DOHH2 (cell line): Measurements from ENCODE around the gene CUEDC1.

Experiments
- H3F3A ChIP-seq: fragments of 200-600 bp; sonication (generic), shearing (Covaris generic); 2 replicates; pipeline ENCODE4 v1.6.0; 2016; ENCODE audit warnings: antibody characterized with exemption, mild to moderate bottlenecking; ENCODE audit not compliant: control insufficient read depth, insufficient read depth
- H3K27ac ChIP-seq: fragments of 200-600 bp; sonication (generic); 2 replicates; pipeline ENCODE4 v1.5.1; 2014; ENCODE audit warnings: low read depth, mild to moderate bottlenecking, low read length, moderate library complexity
- H3K27me3 ChIP-seq: fragments of 200-600 bp; sonication (generic); 2 replicates; pipeline ENCODE4 v1.6.1; 2014; ENCODE audit warnings: mild to moderate bottlenecking, low read length, mixed read lengths; ENCODE audit not compliant: control insufficient read depth
- H3K36me3 ChIP-seq: fragments of 200-600 bp; sonication (generic); 2 replicates; pipeline ENCODE4 v1.6.1; 2014; ENCODE audit warnings: mild to moderate bottlenecking, low read length, moderate library complexity, mixed read lengths; ENCODE audit not compliant: control insufficient read depth
- H3K4me1 ChIP-seq: fragments of 200-600 bp; sonication (generic); 2 replicates; pipeline ENCODE4 v1.6.1; 2014; ENCODE audit warnings: mild to moderate bottlenecking, low read length, mixed read lengths; ENCODE audit not compliant: control insufficient read depth
- H3K4me2 ChIP-seq: fragments of 200-600 bp; sonication (generic); 2 replicates; pipeline ENCODE4 v1.6.0; 2014; ENCODE audit warnings: mild to moderate bottlenecking, low read length, moderate library complexity
- H3K4me3 ChIP-seq: fragments of 200-600 bp; sonication (generic); 2 replicates; pipeline ENCODE4 v1.5.1; 2014; ENCODE audit warnings: mild to moderate bottlenecking, low read length, mixed read lengths
- H3K79me2 ChIP-seq: fragments of 200-600 bp; sonication (generic); 2 replicates; pipeline ENCODE4 v1.6.1; 2014; ENCODE audit warnings: mild to moderate bottlenecking, low read length, mixed read lengths; ENCODE audit not compliant: control insufficient read depth
- H3K9me2 ChIP-seq: fragments of 200-600 bp; sonication (generic); replicated peaks from 2 replicates; pipeline ENCODE4 v1.6.1; 2014; ENCODE audit warnings: mild to moderate bottlenecking, low read length, mixed read lengths; ENCODE audit not compliant: control insufficient read depth
- H3K9me3 ChIP-seq: fragments of 200-600 bp; sonication (generic); 2 replicates; pipeline ENCODE4 v1.6.1; 2014; ENCODE audit warnings: antibody characterized with exemption, low read length, mixed read lengths; ENCODE audit not compliant: control insufficient read depth, insufficient read depth
- H4K20me1 ChIP-seq: fragments of 200-600 bp; sonication (generic); 2 replicates; pipeline ENCODE4 v1.6.0; 2014; ENCODE audit warnings: low read depth, mild to moderate bottlenecking, antibody characterized with exemption, low read length, moderate library complexity; ENCODE audit not compliant: control insufficient read depth, insufficient read depth
- CTCF ChIP-seq: fragments of 200-600 bp; sonication (generic); IDR thresholded peaks from one replicate; pipeline ENCODE4 v1.5.1; 2014; ENCODE audit warnings: antibody characterized with exemption, mild to moderate bottlenecking, low read depth, low read length; ENCODE audit not compliant: poor library complexity, severe bottlenecking
- EZH2phosphoT487 ChIP-seq: fragments of 200-600 bp; sonication (generic); IDR thresholded peaks from 2 replicates; pipeline ENCODE4 v1.6.1; 2017; ENCODE audit warnings: borderline replicate concordance, mild to moderate bottlenecking, antibody characterized with exemption, low read length, moderate library complexity, mixed read lengths

CUEDC1 gene

GRCh38 chr17:57823469-57824401 lies 131.5 kb downstream of the CUEDC1 start:
- Histone ChIP-seq H3K4me1 (no peaks in the 10 kb centered on the region), H3K27me3 (peaks cover 14% of the 10 kb centered on the region), H3K4me3 (no peak overlapping the region), H3F3A (no peaks in the 10 kb centered on the region), H4K20me1 (no peaks in the 10 kb centered on the region), H3K9me2 (no peaks in the 10 kb centered on the region), H3K4me2 (no peak overlapping the region), H3K27ac (no peak overlapping the region), H3K36me3 (no peaks in the 10 kb centered on the region), H3K79me2 (no peaks in the 10 kb centered on the region), H3K9me3 (no peaks in the 10 kb centered on the region)
- TF ChIP-seq EZH2phosphoT487, result no peak
- no peak for TF ChIP-seq CTCF

GRCh38 chr17:57819867-57820266 lies 135.3 kb downstream of the CUEDC1 start:
- no peaks in the 10 kb centered on the region for H3K4me1 ChIP-seq
- H3K4me3 ChIP-seq, result no peak overlapping the region
- H3K36me3 ChIP-seq, result no peaks in the 10 kb centered on the region

GRCh38 chr17:57819285-57819684 lies 135.9 kb downstream of the CUEDC1 start:
- no peaks in the 10 kb centered on the region for H4K20me1 ChIP-seq
- TF ChIP-seq EZH2phosphoT487 (no peak), CTCF (no peak)
- H3K79me2 ChIP-seq, result no peaks in the 10 kb centered on the region
- no peaks in the 10 kb centered on the region for H3K36me3 ChIP-seq
- no peak overlapping the region for H3K4me2 ChIP-seq
- no peaks in the 10 kb centered on the region for H3K4me1 ChIP-seq
- no peaks in the 10 kb centered on the region for H3F3A ChIP-seq
- H3K4me3 ChIP-seq, result no peak overlapping the region
- H3K27me3 ChIP-seq, result peaks cover 30% of the 10 kb centered on the region
- H3K9me3 ChIP-seq, result no peaks in the 10 kb centered on the region
- no peaks in the 10 kb centered on the region for H3K9me2 ChIP-seq
- H3K27ac ChIP-seq, result no peak overlapping the region

More at GRCh38 chr17:57819867-57820266, 135.3 kb downstream of the CUEDC1 start:
- Histone ChIP-seq H3F3A (no peaks in the 10 kb centered on the region), H4K20me1 (no peaks in the 10 kb centered on the region), H3K4me2 (no peak overlapping the region), H3K9me3 (no peaks in the 10 kb centered on the region), H3K79me2 (no peaks in the 10 kb centered on the region), H3K9me2 (no peaks in the 10 kb centered on the region), H3K27me3 (peaks cover 28% of the 10 kb centered on the region), H3K27ac (no peak overlapping the region)
- TF ChIP-seq EZH2phosphoT487 (no peak), CTCF (no peak)
